Measurements from ENCODE around the gene GM2A.

- no peak for TF ChIP-seq CTCF (IDR thresholded peaks at IDR 0.05)
- TF ChIP-seq POLR2AphosphoS5 (IDR thresholded peaks at IDR 0.05): no peak
- no peak for TF ChIP-seq EP300 (IDR thresholded peaks at IDR 0.05)
Measured at GRCh38 chr5:151243127-151243526, 9.9 kb upstream of the GM2A start.

Measured in upper lobe of left lung (tissue), 4 donors.